Measurements from ENCODE around the gene TTLL5. TPM values are rescaled to one million over a fixed set of nuclear protein-coding genes. Genes with fewer than 3 reads are reported as not detected.

TTLL5 gene
- total and polyA plus RNA-seq, 8 donors: 10.1 to 48.4 (median 17.3) TPM

GRCh38 chr14:75976826-75977581, 316.0 kb downstream of the TTLL5 start:
- TF ChIP-seq POLR2AphosphoS5 (IDR thresholded peaks at IDR 0.05) (no peak), EP300 (IDR thresholded peaks at IDR 0.05) (no peak), CTCF (IDR thresholded peaks at IDR 0.05) (no peak), POLR2A (IDR thresholded peaks at IDR 0.05) (no peak)
- Histone ChIP-seq H3K4me1 (peaks cover 25 to 54% (median 45%) of the 10 kb centered on the region in 4 donors), H3K4me3 (no peak overlapping the region), H3K27ac (peak overlapping the region in 1 of 5 donors; percentile 26), H3K36me3 (no peaks in the 10 kb centered on the region), H3K27me3 (no peaks in the 10 kb centered on the region), H3K9me3 (no peaks in the 10 kb centered on the region)
- no peak for DNase-seq
- intact Hi-C loops (cut with DNase I; ENCODE audit: low total_unique reads): loop anchor here (10.0 kb wide), 1 partner anchor 172 kb away; no protein-coding TSS in a partner anchor
- 64 to 78% (median 69%) methylated on average over 8 of the region's 8 CpGs for WGBS, 5 donors

- 35 to 50% (median 43%) methylated on average over 3 of the region's 3 CpGs for WGBS, 5 donors
- no peak for DNase-seq
- intact Hi-C loops (cut with DNase I; ENCODE audit: low total_unique reads): loop anchor here (10.0 kb wide), 1 partner anchor 173 kb away; no protein-coding TSS in a partner anchor
- Histone ChIP-seq H3K4me1 (peaks cover 25 to 54% (median 48%) of the 10 kb centered on the region in 4 donors), H3K27ac (peak overlapping the region in 2 of 5 donors; percentile 1 to 98), H3K4me3 (no peak overlapping the region), H3K36me3 (no peaks in the 10 kb centered on the region), H3K9me3 (no peaks in the 10 kb centered on the region), H3K27me3 (no peaks in the 10 kb centered on the region)
- TF ChIP-seq POLR2A (IDR thresholded peaks at IDR 0.05) (no peak), POLR2AphosphoS5 (IDR thresholded peaks at IDR 0.05) (no peak), EP300 (IDR thresholded peaks at IDR 0.05) (no peak), CTCF (IDR thresholded peaks at IDR 0.05) (no peak)
These were observed 316.5 kb downstream of the TTLL5 start for GRCh38 chr14:75977582-75977943.

GRCh38 chr14:75978249-75978731, 317.2 kb downstream of the TTLL5 start:
- peak overlapping the region in 3 of 5 donors; percentile 12 to 98 (median 97) for H3K27ac ChIP-seq
- intact Hi-C loops (cut with DNase I; ENCODE audit: low total_unique reads): loop anchor here (10.0 kb wide), 1 partner anchor 173 kb away; no protein-coding TSS in a partner anchor
- TF ChIP-seq EP300 (IDR thresholded peaks at IDR 0.05) (no peak), POLR2AphosphoS5 (IDR thresholded peaks at IDR 0.05) (no peak), CTCF (IDR thresholded peaks at IDR 0.05) (no peak), POLR2A (IDR thresholded peaks at IDR 0.05) (no peak)

GRCh38 chr14:75979071-75979571, 318.1 kb downstream of the TTLL5 start:
- H3K36me3 ChIP-seq: no peaks in the 10 kb centered on the region
- WGBS, 5 donors: 46 to 57% (median 46%) methylated on average over 13 to 14 of the region's 14 CpGs
- peak in 5 of 7 experiments; percentile 29 to 52 (median 47) for TF ChIP-seq CTCF (IDR thresholded peaks at IDR 0.05)
- TF ChIP-seq POLR2A (IDR thresholded peaks at IDR 0.05): no peak
- TF ChIP-seq EP300 (IDR thresholded peaks at IDR 0.05): no peak
- no peaks in the 10 kb centered on the region for H3K27me3 ChIP-seq
- H3K4me1 ChIP-seq: peaks cover 36 to 62% (median 54%) of the 10 kb centered on the region in 4 donors
- H3K4me3 ChIP-seq: peak overlapping the region; percentile 65 to 76 (median 70)
- DNase-seq: peak in 1 of 2 donors; percentile 69
- intact Hi-C loops (cut with DNase I; ENCODE audit: low total_unique reads): loop anchor here (10.0 kb wide), 1 partner anchor 174 kb away; no protein-coding TSS in a partner anchor
- peak overlapping the region in 4 of 5 donors; percentile 93 to 98 (median 96) for H3K27ac ChIP-seq
- H3K9me3 ChIP-seq: no peaks in the 10 kb centered on the region

More at GRCh38 chr14:75978249-75978731, 317.2 kb downstream of the TTLL5 start:
- peak; percentile 37 to 38 for DNase-seq
- 52 to 60% (median 53%) methylated on average over 10 of the region's 10 CpGs for WGBS, 5 donors
- H3K9me3 ChIP-seq: no peaks in the 10 kb centered on the region
- no peak overlapping the region for H3K4me3 ChIP-seq
- H3K36me3 ChIP-seq: no peaks in the 10 kb centered on the region
- H3K4me1 ChIP-seq: peaks cover 32 to 60% (median 53%) of the 10 kb centered on the region in 4 donors
- no peaks in the 10 kb centered on the region for H3K27me3 ChIP-seq
